HG03378 (cell line): ENCODE measurements around the gene RAC2.

Source experiments
- ATAC-seq: cut with Tn5 transposase; IDR thresholded peaks from one replicate; pipeline ENCODE4 v1.9.1; 2021; ENCODE audit warnings: mild to moderate bottlenecking, moderate library complexity; ENCODE audit not compliant: unreplicated experiment

RAC2 gene

GRCh38 chr22:37222440-37222971 lies 21.6 kb downstream of the RAC2 start:
- no peak for ATAC-seq

- no peak for ATAC-seq
Measured at GRCh38 chr22:37221424-37222333, 22.4 kb downstream of the RAC2 start.

- ATAC-seq = no peak
Measured at GRCh38 chr22:37220543-37220981, 23.5 kb downstream of the RAC2 start.

GRCh38 chr22:37219533-37219932 lies 24.5 kb downstream of the RAC2 start:
- no peak for ATAC-seq

GRCh38 chr22:37218771-37219411 lies 25.2 kb downstream of the RAC2 start:
- peak; percentile 78 for ATAC-seq

GRCh38 chr22:37218399-37218770 lies 25.7 kb downstream of the RAC2 start:
- no peak for ATAC-seq

GRCh38 chr22:37215890-37216289 lies 28.2 kb downstream of the RAC2 start:
- no peak for ATAC-seq

GRCh38 chr22:37214731-37215030 lies 29.4 kb downstream of the RAC2 start:
- no peak for ATAC-seq

- ATAC-seq = no peak
Measured at GRCh38 chr22:37213941-37214730, 29.9 kb downstream of the RAC2 start.

- ATAC-seq = no peak
Measured at GRCh38 chr22:37213218-37213855, 30.7 kb downstream of the RAC2 start.

GRCh38 chr22:37212174-37212906 lies 31.7 kb downstream of the RAC2 start, which contains the start of gene SSTR3:
Gene SSTR3, minus strand, starts transcription at chr22:37212477. Its CDS starts 4,674 bp downstream, at chr22:37207803.
- no peak for ATAC-seq

GRCh38 chr22:37211866-37212173 lies 32.2 kb downstream of the RAC2 start:
- ATAC-seq = no peak

- no peak for ATAC-seq
Measured at GRCh38 chr22:37211075-37211865, 32.8 kb downstream of the RAC2 start.

GRCh38 chr22:37210041-37210803 lies 33.8 kb downstream of the RAC2 start:
- ATAC-seq = no peak

GRCh38 chr22:37209140-37209845 lies 34.8 kb downstream of the RAC2 start:
- no peak for ATAC-seq

- no peak for ATAC-seq
Measured at GRCh38 chr22:37208401-37209139, 35.5 kb downstream of the RAC2 start.

GRCh38 chr22:37207981-37208380 lies 36.1 kb downstream of the RAC2 start:
- no peak for ATAC-seq
